GM12864 (cell line): ENCODE data around the gene RAB30.

Experiments
- DNase-seq: peaks from one replicate; pipeline ENCODE4 v3.0.0-alpha.2; 2011; ENCODE audit warnings: low read depth
- H3K4me3 ChIP-seq: 2 replicates; pipeline ENCODE4 v1.5.1; 2011; ENCODE audit warnings: mild to moderate bottlenecking, low read depth, low read length, control low read depth
- TF ChIP-seq, protein P1 (sequence below): IDR thresholded peaks from 2 replicates; pipeline ENCODE4 v1.5.1; 2011; ENCODE audit warnings: low read depth, mild to moderate bottlenecking, moderate library complexity, low read length, control low read depth, inconsistent platforms; ENCODE audit errors: missing control alignments

The RAB30 gene

DNA sequence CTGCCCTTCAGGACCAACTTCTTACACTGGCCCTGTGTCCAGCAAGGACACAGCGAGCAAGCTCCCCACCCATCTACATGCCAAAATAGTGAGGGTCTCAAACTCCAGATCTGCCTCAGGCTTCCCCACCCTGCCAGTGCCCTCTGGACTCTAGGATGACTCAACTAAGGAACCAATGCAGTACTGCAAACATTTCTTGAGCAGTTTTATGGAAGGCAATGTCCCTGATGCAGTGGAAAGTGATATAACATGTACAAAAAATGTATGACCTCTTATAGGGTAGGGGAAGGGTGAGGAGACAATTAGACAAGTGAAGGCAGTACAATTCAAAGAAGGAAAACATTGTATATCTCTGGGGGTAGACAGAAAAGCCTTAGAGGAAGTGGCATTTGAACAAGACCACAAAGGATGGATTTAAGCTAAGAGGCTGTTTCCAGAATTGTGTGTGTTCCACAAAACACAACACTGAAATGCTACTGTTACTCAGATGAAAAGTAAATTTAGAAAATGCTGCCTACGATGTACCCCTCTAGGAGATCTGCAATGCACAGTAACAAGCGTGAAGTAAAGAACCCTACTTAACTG is 47.3 kb downstream of the RAB30 start:
- H3K4me3 ChIP-seq = no peak overlapping the region
- TF ChIP-seq, protein P1, sequence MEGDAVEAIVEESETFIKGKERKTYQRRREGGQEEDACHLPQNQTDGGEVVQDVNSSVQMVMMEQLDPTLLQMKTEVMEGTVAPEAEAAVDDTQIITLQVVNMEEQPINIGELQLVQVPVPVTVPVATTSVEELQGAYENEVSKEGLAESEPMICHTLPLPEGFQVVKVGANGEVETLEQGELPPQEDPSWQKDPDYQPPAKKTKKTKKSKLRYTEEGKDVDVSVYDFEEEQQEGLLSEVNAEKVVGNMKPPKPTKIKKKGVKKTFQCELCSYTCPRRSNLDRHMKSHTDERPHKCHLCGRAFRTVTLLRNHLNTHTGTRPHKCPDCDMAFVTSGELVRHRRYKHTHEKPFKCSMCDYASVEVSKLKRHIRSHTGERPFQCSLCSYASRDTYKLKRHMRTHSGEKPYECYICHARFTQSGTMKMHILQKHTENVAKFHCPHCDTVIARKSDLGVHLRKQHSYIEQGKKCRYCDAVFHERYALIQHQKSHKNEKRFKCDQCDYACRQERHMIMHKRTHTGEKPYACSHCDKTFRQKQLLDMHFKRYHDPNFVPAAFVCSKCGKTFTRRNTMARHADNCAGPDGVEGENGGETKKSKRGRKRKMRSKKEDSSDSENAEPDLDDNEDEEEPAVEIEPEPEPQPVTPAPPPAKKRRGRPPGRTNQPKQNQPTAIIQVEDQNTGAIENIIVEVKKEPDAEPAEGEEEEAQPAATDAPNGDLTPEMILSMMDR = no peak
- no peak for DNase-seq

DNA sequence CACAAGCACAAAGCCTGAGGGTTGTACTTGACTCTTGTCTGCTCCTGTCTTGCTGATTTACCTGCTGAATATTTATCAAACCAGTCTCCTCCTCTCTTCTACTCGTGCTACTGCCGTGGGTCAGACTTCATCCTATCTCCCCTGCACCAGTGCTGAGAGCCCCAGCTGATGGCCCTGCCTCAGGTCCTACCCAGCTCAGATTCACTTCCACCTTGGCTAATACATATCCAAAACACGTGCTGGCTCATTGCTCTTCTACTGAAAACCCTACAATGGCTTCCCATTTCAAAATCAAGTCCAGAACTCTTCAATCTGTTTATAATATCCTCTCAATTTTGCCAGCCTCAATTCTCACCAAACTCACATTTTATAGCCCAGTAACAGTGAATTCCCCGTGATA is 48.3 kb downstream of the RAB30 start:
- TF ChIP-seq, protein P1 = no peak
- DNase-seq = no peak
- H3K4me3 ChIP-seq = no peak overlapping the region

DNA sequence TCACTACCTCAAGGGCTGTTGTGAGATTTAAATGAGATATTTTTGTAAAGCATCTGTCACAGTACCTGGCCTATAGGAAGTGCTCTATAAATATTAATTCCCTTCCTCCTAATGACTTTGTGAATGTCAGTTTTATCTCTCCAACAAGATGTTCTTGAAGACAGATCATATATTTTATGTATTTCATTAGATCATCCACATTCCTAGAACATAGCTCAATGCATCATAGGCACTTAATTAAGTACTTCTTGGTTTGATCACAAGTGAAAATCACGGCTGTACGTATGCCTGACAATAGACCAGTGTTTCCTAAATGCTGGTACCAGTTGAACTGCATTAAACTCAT is 49.9 kb downstream of the RAB30 start:
- DNase-seq = no peak
- TF ChIP-seq, protein P1 = no peak
- no peak overlapping the region for H3K4me3 ChIP-seq

DNA sequence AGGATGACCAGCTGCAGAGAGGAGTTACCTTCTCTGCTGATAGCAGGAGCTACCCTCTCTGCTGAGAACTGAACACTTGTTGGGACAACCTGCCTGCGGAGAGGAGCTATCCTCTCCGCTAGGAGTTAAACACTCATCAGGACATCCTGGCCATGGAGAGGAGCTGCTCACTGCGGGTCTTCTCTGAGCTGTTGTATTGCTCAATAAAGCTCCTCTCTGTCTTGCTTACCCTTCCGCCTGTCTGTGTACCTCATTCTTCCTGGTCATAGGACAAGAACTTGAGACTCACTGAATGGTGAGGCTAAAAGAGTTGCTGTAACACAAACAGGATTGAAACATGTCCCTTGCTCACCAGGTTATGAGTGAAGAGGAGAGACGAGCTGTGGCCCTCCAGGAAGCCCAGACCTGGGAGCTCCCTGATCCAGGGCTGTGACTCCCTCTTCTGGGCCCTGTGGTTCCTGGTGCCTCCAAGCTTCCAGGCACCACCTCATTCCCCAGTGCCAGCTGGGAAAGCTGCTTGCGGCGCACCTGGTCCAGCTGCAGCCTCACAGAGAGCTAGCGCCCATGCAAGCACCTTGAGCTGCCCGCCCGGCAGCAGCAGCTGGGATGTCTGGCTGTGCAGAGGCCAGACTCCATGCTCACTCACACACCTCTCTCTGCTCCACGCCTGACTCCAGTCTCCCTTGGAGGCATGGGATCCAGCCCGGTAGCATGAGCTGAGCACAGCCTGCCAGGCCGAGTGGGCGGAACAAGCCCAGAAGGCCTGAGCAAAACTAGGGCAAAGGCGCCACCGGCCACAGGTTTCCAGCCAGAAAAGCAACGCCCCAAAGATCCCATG is 50.5 kb downstream of the RAB30 start:
- no peak for DNase-seq
- TF ChIP-seq, protein P1 = no peak
- H3K4me3 ChIP-seq = no peak overlapping the region

DNA sequence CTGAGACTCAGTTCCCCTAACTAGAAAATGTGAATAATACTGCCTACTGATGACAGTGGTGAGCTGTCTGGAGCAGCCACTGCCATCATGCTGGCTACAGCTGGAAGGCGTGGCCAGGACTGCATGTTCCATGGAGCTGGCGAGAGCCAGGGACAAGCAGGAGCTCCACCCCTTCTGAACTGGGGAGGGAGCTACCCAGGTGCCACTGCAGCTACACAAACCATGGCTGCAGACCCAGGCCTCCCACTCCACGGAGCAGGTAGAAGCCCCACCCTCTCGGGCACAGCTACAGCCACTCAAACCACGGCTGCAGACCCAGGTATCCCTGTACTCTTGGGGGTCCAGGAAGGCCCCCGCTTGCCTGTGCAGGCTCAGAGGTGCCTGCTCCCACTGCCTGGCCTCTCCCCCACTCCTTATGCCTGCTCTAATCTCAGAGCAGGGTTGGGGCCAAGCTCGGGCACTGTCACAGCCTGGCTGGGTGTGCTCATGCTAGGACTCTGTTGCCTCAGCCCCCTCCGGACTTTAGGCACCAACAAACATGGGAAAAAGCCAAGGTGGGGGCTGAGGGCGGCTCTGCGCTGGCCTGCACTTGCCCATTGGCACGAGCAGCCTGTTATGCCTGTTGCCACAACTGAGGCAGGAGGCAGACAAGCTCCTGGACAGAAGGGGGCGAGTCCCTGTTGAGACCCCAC is 51.7 kb downstream of the RAB30 start:
- no peak for DNase-seq
- no peak overlapping the region for H3K4me3 ChIP-seq
- TF ChIP-seq, protein P1 = no peak

DNA sequence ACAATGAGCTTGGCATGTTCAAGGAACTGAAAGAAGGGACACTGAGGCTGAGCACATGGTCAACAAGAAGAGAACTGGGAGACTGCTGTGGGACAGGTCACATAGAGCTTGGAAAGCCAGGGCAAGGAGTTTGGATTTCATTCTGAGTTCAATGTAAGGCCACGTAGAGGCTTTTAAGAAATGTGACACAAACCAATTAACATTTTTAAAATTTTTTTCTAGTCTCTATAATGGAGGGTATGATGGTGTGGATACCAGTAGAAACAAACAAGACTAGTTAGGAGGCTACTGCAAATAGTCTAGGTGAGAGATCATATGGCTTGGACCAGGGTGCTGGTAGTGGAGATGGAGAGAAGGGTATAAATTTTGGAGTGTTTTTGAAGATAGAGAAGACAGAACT is 56.7 kb downstream of the RAB30 start:
- no peak overlapping the region for H3K4me3 ChIP-seq
- DNase-seq = no peak
- TF ChIP-seq, protein P1 = no peak
